ENCODE measurements around the gene PHF2.

DNA sequence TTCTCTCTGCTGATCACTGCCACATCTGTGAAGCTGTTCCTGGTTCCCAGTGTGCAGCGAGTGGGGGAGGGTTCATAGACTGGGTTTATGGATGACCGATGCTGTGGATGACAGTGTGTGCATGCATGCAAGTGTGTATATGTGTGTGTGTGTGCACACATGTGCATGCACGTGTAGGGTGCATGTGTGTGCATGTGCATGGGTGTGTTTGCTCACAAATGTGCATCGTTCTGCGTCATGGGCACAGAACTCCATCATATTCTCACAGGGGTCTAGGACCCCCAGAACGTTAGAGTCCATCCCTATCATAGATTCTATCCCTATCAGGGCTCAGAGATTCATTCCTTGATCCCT, 134.0 kb downstream of the PHF2 start:
- TF ChIP-seq, protein P1, sequence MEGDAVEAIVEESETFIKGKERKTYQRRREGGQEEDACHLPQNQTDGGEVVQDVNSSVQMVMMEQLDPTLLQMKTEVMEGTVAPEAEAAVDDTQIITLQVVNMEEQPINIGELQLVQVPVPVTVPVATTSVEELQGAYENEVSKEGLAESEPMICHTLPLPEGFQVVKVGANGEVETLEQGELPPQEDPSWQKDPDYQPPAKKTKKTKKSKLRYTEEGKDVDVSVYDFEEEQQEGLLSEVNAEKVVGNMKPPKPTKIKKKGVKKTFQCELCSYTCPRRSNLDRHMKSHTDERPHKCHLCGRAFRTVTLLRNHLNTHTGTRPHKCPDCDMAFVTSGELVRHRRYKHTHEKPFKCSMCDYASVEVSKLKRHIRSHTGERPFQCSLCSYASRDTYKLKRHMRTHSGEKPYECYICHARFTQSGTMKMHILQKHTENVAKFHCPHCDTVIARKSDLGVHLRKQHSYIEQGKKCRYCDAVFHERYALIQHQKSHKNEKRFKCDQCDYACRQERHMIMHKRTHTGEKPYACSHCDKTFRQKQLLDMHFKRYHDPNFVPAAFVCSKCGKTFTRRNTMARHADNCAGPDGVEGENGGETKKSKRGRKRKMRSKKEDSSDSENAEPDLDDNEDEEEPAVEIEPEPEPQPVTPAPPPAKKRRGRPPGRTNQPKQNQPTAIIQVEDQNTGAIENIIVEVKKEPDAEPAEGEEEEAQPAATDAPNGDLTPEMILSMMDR (IDR thresholded peaks at IDR 0.05), result no peak
- TF ChIP-seq POLR2A (IDR thresholded peaks at IDR 0.05), result no peak

Measured in thyroid gland (tissue), 4 donors.